Nephron progenitor cell (in vitro differentiated cells): ENCODE data around the gene TCF23.
"Not testable (repeated sequence)": the region's sequence is repeated elsewhere in the genome, so short reads cannot be mapped to it uniquely, and the experiment has no call there.

ENCODE experiments used
- DNase-seq: peaks from one replicate; pipeline ENCODE4 v3.0.0; 2021
- H3K27ac Mint-ChIP-seq: 2 replicates; pipeline ENCODE4 v1.8.0; 2021; ENCODE audit warnings: mild to moderate bottlenecking, moderate library complexity, mixed read lengths
- H3K27me3 Mint-ChIP-seq: 2 replicates; pipeline ENCODE4 v1.8.0; 2021; ENCODE audit warnings: mild to moderate bottlenecking, low read depth, mixed read lengths; ENCODE audit not compliant: poor library complexity
- H3K36me3 Mint-ChIP-seq: 2 replicates; pipeline ENCODE4 v1.8.0; 2021; ENCODE audit warnings: low read depth, mixed read lengths
- H3K4me1 Mint-ChIP-seq: 2 replicates; pipeline ENCODE4 v1.8.0; 2021; ENCODE audit warnings: mixed read lengths
- H3K4me3 Mint-ChIP-seq: 2 replicates; pipeline ENCODE4 v1.8.0; 2021; ENCODE audit warnings: mild to moderate bottlenecking, moderate library complexity, mixed read lengths
- H3K9me3 Mint-ChIP-seq: 2 replicates; pipeline ENCODE4 v1.8.0; 2021; ENCODE audit warnings: mild to moderate bottlenecking, moderate library complexity, mixed read lengths
- CTCF ChIP-seq: fragments of 200-600 bp; sonication (generic); IDR thresholded peaks from 2 replicates; pipeline ENCODE4 v1.5.0; 2021; ENCODE audit warnings: antibody characterized with exemption

Gene TCF23

DNA sequence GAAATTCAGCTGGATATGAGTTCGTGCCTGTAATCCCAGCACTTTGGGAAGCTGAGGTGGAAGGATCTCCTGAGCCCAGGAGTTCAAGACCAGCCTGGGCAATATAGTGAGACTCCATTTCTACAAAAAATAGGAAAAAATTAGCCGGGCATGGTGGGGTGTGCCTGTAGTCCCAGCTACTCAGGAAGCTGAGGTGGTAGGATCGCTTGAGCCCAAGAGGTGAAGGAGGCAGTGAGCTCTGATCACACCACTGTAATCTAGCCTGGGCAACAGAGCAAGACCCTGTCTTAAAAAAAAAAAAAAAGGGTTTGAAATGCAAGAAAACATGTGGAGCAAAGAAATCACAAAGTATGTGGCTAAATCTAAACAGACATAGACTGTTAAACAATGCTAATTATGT lies 39.7 kb upstream of the TCF23 start:
- no peak for DNase-seq
- no peak overlapping the region for H3K27ac Mint-ChIP-seq
- peaks cover 38% of the 10 kb centered on the region for H3K27me3 Mint-ChIP-seq
- TF ChIP-seq CTCF = no peak
- peaks cover 5% of the 10 kb centered on the region for H3K4me1 Mint-ChIP-seq
- H3K36me3 Mint-ChIP-seq = no peaks in the 10 kb centered on the region
- H3K9me3 Mint-ChIP-seq = no peaks in the 10 kb centered on the region
- no peak overlapping the region for H3K4me3 Mint-ChIP-seq

GRCh38 chr2:27110603-27111352 lies 38.0 kb upstream of the TCF23 start:
- not testable (repeated sequence) for H3K4me3 Mint-ChIP-seq

DNA sequence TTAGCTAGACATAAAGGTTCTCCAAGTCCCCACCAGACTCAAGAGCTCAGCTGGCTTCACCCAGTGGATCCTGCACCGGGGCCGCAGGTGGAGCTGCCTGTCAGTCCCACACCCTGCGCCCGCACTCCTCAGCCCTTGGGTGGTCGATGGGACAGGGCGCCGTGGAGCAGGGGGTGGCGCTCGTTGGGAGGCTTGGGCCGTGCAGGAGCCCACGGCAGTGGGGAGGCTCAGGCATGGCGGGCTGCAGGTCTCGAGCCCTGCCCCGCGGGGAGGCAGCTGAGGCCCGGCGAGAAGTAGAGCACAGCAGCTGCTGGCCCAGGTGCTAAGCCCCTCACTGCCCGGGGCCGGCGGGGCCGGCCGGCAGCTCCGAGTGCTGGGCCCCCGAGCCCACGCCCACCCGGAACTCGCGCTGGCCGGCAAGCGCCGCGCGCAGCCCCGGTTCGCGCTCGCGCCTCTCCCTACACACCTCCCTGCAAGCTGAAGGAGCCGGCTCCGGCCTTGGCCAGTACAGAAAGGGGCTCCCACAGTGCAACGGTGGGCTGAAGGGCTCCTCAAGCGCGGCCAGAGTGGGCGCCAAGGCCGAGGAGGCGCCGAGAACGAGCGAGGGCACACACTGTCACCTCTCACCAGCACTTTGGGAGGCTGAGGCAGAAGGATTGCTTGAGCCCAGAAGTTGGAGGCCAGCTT lies 37.3 kb upstream of the TCF23 start:
- peaks cover 46% of the 10 kb centered on the region for H3K27me3 Mint-ChIP-seq
- not testable (repeated sequence) for H3K9me3 Mint-ChIP-seq, H3K4me3 Mint-ChIP-seq, H3K27ac Mint-ChIP-seq, H3K36me3 Mint-ChIP-seq, DNase-seq, H3K4me1 Mint-ChIP-seq

More at GRCh38 chr2:27110603-27111352, 38.0 kb upstream of the TCF23 start:
- not testable (repeated sequence) for H3K27ac Mint-ChIP-seq, H3K4me1 Mint-ChIP-seq, DNase-seq, H3K9me3 Mint-ChIP-seq, H3K36me3 Mint-ChIP-seq
- peaks cover 40% of the 10 kb centered on the region for H3K27me3 Mint-ChIP-seq

DNA sequence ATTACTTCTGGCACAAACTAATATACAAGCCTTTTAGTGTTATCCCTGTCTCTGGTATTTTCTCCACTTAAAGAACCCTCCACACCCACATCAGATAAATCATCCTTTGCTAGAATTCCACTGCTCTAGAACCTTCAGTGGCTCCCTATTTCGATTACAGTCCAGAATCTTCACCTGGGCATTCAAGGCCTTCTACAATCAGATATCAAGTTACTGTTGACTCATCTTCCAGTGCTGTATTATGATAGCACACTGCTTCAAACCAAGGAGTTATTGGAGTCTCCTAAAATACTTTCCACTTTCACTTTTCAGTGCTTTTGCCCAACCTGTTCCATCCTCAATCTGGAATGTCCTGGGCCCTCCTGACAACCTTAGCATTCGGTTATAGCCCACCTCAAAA lies 33.3 kb upstream of the TCF23 start:
- TF ChIP-seq CTCF = no peak
- Mint-ChIP-seq H3K27ac (no peak overlapping the region), H3K27me3 (peaks cover 76% of the 10 kb centered on the region), H3K4me3 (no peak overlapping the region), H3K9me3 (peaks cover 9% of the 10 kb centered on the region), H3K36me3 (no peaks in the 10 kb centered on the region), H3K4me1 (peaks cover 4% of the 10 kb centered on the region)
- no peak for DNase-seq

GRCh38 chr2:27117995-27118524 lies 30.7 kb upstream of the TCF23 start:
- Mint-ChIP-seq H3K4me1 (peaks cover 14% of the 10 kb centered on the region), H3K4me3 (peak overlapping the region; percentile 69), H3K9me3 (peaks cover 12% of the 10 kb centered on the region), H3K36me3 (no peaks in the 10 kb centered on the region), H3K27ac (no peak overlapping the region), H3K27me3 (peaks cover 97% of the 10 kb centered on the region)
- DNase-seq = no peak
- TF ChIP-seq CTCF = no peak

DNA sequence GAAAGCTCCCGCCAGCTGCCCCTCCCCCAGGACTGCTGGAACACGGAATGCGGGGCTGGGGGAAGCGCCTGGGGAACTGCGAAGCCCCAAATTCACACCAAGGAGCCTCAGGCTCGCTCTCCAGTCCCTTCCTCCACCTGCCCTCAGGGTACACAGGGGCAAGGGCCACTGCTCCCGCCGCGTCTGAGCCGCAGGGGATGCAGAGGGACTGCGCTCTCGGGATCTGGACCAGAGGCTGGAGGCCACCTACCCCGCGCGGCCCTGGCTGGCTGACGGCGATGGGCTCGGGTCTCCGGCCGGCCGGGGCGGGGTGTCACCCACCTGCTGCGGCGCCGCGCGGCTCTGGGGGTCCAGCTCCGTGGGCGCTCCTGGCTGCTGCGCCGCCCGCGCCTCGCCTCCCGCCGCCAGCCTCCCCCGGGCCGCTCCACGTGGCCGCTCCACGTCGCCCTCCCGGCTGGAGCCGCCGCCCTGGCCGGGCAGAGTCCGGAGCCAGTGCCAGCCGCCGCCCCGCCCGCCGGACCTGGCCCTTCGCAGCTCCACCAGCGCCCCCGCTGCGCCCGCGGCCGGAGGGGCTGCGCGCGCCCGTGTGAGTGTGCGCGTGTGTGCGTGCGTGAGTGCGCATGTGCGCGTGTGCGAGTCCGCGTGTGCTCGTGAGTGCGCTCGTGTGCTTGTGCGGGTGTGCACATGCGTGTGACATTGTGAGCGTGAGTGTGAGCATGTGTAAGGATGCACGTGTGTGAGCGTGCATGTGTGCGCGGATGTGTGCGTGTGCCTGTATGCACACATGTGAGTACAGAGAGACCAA lies 30.1 kb upstream of the TCF23 start, which contains the start of gene CGREF1:
Gene CGREF1 (minus strand): TSS at position 604 of the 805 bp plus-strand sequence. CDS start 14,762 bp downstream, outside the sequence.
- Mint-ChIP-seq H3K9me3 (peaks cover 12% of the 10 kb centered on the region), H3K27me3 (peaks cover 94% of the 10 kb centered on the region), H3K27ac (no peak within 1 kb of the TSS), H3K4me3 (peak within 1 kb of the TSS; percentile 77), H3K4me1 (peaks cover 18% of the 10 kb centered on the region), H3K36me3 (no peaks in the 10 kb centered on the region)
- no peak for TF ChIP-seq CTCF
- DNase-seq = peak; percentile 53

DNA sequence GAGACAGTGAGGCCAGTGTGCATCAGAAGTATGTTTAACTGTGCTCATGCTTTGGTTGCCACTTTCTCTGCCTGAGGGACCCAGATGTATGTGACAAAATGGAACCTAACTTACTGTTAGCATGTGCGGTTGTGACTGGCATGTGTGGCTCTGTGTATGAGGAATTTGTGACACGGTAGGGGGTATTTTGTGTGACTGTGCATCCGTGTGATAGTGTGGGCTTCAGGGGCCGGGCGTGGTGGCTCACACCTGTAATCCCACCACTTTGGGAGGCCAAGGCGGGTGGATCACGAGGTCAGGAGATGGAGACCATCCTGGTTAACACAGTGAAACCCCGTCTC lies 29.5 kb upstream of the TCF23 start:
- H3K27ac Mint-ChIP-seq, H3K36me3 Mint-ChIP-seq, DNase-seq: not testable (repeated sequence)
- peak overlapping the region; percentile 77 for H3K4me3 Mint-ChIP-seq
- peaks cover 12% of the 10 kb centered on the region for H3K9me3 Mint-ChIP-seq
- peaks cover 89% of the 10 kb centered on the region for H3K27me3 Mint-ChIP-seq
- peaks cover 22% of the 10 kb centered on the region for H3K4me1 Mint-ChIP-seq
